Mucosa of rectum (tissue), 2 donors: Measurements from ENCODE around the gene RGMB.

Experiments
- H3K27ac ChIP-seq, 2 donors: one replicate each; pipeline ENCODE4 v1.7.0; 2013; ENCODE audit warnings: inconsistent platforms in 2 of 2, low read depth in 2 of 2, low read length in 2 of 2
- H3K27me3 ChIP-seq, 2 donors: one replicate each; pipeline ENCODE4 v1.7.0; 2013; ENCODE audit warnings: low read length in 2 of 2; ENCODE audit not compliant: control insufficient read depth in 2 of 2, insufficient read depth in 2 of 2
- H3K36me3 ChIP-seq, 2 donors: one replicate each; pipeline ENCODE4 v1.7.0; 2013; ENCODE audit warnings: low read length in 2 of 2; ENCODE audit not compliant: control insufficient read depth in 2 of 2, insufficient read depth in 2 of 2
- H3K4me1 ChIP-seq, 2 donors: one replicate each; pipeline ENCODE4 v1.7.0; 2013; ENCODE audit warnings: low read length in 2 of 2, mild to moderate bottlenecking in 1 of 2; ENCODE audit not compliant: control insufficient read depth in 2 of 2, insufficient read depth in 2 of 2
- H3K4me3 ChIP-seq, 2 donors: one replicate each; pipeline ENCODE4 v1.7.0; 2013; ENCODE audit warnings: low read length in 2 of 2
- H3K9ac ChIP-seq, 2 donors: one replicate each; pipeline ENCODE4 v1.7.0; 2013; ENCODE audit warnings: low read length in 2 of 2, low read depth in 1 of 2, mild to moderate bottlenecking in 1 of 2
- H3K9me3 ChIP-seq, 2 donors: one replicate each; pipeline ENCODE4 v1.7.0; 2013; ENCODE audit warnings: low read length in 2 of 2; ENCODE audit not compliant: control insufficient read depth in 2 of 2
- donor health status: healthy.
- donor health status: Normal muscosa, but diverticular disease.

Gene RGMB

DNA sequence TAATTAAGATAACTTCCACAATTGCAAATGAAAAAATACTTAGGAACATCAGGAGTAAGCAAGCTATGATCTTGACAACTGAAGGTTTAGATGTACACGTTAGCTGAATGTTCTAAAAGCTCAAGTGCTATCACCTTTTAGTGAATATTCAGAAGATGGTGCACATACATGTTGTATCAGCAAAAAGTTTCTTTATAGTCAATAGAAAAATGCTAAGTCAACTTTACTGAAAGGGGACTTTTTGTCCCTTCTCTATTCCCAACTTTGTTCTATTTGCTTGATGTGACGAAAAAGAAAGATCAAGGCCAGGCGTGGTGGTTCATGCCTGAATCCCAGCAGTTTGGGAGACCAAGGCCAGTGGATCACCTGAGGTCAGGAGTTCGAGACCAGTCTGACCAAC, 7.6 kb upstream of the RGMB start:
- H3K36me3 ChIP-seq = no peaks in the 10 kb centered on the region
- no peak overlapping the region for H3K4me3 ChIP-seq
- H3K27ac ChIP-seq = no peak overlapping the region
- peaks cover 6 to 21% of the 10 kb centered on the region in 2 donors for H3K4me1 ChIP-seq
- no peak overlapping the region for H3K9ac ChIP-seq
- peaks cover 0 to 8% of the 10 kb centered on the region in 2 donors for H3K27me3 ChIP-seq
- no peaks in the 10 kb centered on the region for H3K9me3 ChIP-seq

GRCh38 chr5:98767581-98767980, 5.9 kb upstream of the RGMB start:
- H3K36me3 ChIP-seq = no peaks in the 10 kb centered on the region
- H3K4me1 ChIP-seq = peaks cover 13 to 32% of the 10 kb centered on the region in 2 donors
- no peak overlapping the region for H3K27ac ChIP-seq
- H3K9me3 ChIP-seq = no peaks in the 10 kb centered on the region
- H3K27me3 ChIP-seq = peaks cover 0 to 11% of the 10 kb centered on the region in 2 donors
- peak overlapping the region in 1 of 2 donors; percentile 91 for H3K4me3 ChIP-seq
- no peak overlapping the region for H3K9ac ChIP-seq

DNA sequence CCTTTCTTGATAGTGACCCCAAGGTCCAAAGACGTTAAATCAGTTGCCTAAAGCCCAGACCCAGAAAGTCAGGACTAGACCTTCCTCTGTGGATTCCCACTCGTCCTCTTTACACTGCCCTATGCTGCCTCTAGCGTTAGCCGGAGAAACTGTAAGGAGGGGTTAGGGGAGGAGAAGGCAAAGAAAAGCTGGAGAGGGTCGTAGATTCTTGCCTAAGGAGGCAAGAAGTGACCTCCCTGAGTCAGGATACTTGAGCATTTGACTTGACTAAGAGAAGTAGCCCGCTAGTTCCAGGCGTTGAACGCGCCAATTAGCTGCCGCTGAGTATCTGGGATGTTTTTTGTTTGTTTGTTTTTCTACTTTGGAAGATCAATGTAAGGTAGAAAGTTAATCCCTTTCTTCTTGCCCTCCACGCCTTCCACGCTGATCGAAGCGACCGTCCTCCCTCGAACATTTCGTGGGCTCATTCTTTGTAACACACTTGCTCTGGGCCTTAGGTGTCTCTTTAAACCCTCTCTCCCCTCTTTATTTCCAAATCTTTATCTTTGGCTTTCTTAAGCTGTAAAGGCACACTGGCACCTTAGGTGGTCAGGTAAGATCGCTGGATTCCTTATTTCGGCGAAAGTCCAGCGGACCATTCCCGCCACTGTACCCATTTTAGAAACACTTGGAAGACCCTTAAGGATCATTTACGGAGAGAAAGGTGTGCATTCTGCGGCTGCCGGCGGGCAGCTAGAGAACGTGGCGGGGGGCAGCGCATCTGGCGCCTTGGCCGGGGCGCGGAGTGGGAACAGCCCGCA, 5.1 kb upstream of the RGMB start:
- Histone ChIP-seq H3K9me3 (no peaks in the 10 kb centered on the region), H3K9ac (peak overlapping the region; percentile 75 to 81), H3K36me3 (no peaks in the 10 kb centered on the region), H3K27ac (peak overlapping the region; percentile 75 to 81), H3K4me1 (peaks cover 16 to 34% of the 10 kb centered on the region in 2 donors), H3K4me3 (peak overlapping the region; percentile 81 to 91), H3K27me3 (peaks cover 0 to 11% of the 10 kb centered on the region in 2 donors)

DNA sequence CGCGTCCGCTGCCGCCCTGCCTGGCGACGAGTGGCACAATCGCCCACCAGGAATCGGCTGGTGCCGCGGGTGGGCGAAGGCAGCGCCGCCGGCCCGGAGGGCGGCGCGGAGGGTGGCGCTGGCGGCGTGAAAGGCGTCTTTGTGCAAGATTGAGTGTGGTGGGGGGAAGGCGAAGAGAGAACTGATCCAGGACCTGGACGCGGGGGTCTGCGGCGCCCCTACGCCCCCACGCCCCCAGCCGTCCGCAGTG, 4.6 kb upstream of the RGMB start:
- Histone ChIP-seq H3K27ac (peak overlapping the region; percentile 75 to 81), H3K9ac (peak overlapping the region; percentile 75 to 81), H3K9me3 (no peaks in the 10 kb centered on the region), H3K27me3 (peaks cover 0 to 11% of the 10 kb centered on the region in 2 donors), H3K4me1 (peaks cover 16 to 34% of the 10 kb centered on the region in 2 donors), H3K36me3 (no peaks in the 10 kb centered on the region), H3K4me3 (peak overlapping the region; percentile 81 to 91)

DNA sequence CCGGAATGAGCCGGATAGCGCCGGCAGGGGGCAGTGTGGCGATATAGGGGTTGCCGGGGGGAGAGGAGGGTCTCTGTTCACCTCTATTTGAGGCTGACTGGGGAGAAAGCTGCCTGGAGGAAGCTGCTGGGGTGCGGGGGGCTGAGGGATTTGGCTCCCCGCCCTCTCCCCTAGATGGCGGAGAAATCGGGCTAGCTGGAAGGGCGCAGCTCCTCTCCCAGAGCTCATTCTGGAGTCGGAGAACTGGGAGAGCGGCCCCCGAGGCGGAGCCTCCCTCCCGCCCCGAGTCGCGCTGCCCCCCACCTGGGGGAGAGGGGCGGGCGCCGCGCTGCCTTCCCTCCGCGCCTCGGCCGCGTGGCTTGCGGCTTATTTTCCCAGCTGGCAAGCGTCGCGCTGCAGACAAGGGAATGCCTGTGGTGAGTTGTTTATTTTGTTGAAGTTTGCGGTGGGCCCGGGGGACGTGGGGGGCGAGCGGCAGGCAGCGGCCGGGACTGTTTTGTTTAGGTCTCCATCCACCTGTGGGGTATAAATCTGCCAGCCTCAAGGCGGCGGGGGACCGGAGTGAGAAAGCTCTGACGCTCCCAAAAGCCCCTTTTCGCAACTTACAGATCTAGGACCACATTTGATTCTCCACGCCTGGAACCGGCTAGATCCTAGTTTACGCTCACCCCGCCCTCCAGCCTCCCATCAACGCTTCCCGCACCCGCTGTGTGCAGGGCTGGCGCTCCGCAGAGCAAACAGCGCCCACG, 4.1 kb upstream of the RGMB start:
- H3K4me1 ChIP-seq = peaks cover 16 to 34% of the 10 kb centered on the region in 2 donors
- H3K9me3 ChIP-seq = no peaks in the 10 kb centered on the region
- H3K27ac ChIP-seq = peak overlapping the region; percentile 75 to 81
- H3K36me3 ChIP-seq = no peaks in the 10 kb centered on the region
- H3K4me3 ChIP-seq = peak overlapping the region; percentile 81 to 91
- peaks cover 0 to 11% of the 10 kb centered on the region in 2 donors for H3K27me3 ChIP-seq
- peak overlapping the region; percentile 75 to 81 for H3K9ac ChIP-seq

DNA sequence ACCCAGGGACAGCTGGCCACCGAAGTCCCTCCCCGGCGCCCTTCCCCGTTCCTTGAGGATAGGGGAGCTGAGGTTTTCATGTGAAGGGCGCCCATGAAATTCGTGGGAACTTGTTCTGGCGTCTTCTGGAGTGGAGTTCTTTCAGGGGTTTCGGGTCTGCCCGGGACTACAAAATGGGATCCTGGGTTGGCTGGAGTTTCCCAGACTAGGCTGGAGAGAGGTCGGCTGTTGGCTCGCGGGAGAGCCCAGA, 3.6 kb upstream of the RGMB start:
- no peaks in the 10 kb centered on the region for H3K36me3 ChIP-seq
- peak overlapping the region; percentile 75 to 81 for H3K27ac ChIP-seq
- peaks cover 19 to 34% of the 10 kb centered on the region in 2 donors for H3K4me1 ChIP-seq
- no peaks in the 10 kb centered on the region for H3K9me3 ChIP-seq
- H3K4me3 ChIP-seq = peak overlapping the region; percentile 81 to 91
- H3K9ac ChIP-seq = peak overlapping the region; percentile 71 to 81
- peaks cover 0 to 11% of the 10 kb centered on the region in 2 donors for H3K27me3 ChIP-seq

- peak overlapping the region; percentile 71 to 81 for H3K9ac ChIP-seq
- H3K27ac ChIP-seq = peak overlapping the region; percentile 75 to 81
- peaks cover 22 to 34% of the 10 kb centered on the region in 2 donors for H3K4me1 ChIP-seq
- peak overlapping the region; percentile 81 to 91 for H3K4me3 ChIP-seq
- H3K9me3 ChIP-seq = no peaks in the 10 kb centered on the region
- H3K36me3 ChIP-seq = no peaks in the 10 kb centered on the region
- H3K27me3 ChIP-seq = peaks cover 0 to 11% of the 10 kb centered on the region in 2 donors
Observed at GRCh38 chr5:98770209-98770910, 3.1 kb upstream of the RGMB start.

GRCh38 chr5:98770911-98771322, 2.5 kb upstream of the RGMB start:
- no peaks in the 10 kb centered on the region for H3K9me3 ChIP-seq
- peak overlapping the region; percentile 75 to 81 for H3K27ac ChIP-seq
- H3K4me1 ChIP-seq = peaks cover 22 to 34% of the 10 kb centered on the region in 2 donors
- H3K9ac ChIP-seq = peak overlapping the region; percentile 71 to 81
- H3K36me3 ChIP-seq = no peaks in the 10 kb centered on the region
- peak overlapping the region; percentile 81 to 91 for H3K4me3 ChIP-seq
- peaks cover 0 to 11% of the 10 kb centered on the region in 2 donors for H3K27me3 ChIP-seq

DNA sequence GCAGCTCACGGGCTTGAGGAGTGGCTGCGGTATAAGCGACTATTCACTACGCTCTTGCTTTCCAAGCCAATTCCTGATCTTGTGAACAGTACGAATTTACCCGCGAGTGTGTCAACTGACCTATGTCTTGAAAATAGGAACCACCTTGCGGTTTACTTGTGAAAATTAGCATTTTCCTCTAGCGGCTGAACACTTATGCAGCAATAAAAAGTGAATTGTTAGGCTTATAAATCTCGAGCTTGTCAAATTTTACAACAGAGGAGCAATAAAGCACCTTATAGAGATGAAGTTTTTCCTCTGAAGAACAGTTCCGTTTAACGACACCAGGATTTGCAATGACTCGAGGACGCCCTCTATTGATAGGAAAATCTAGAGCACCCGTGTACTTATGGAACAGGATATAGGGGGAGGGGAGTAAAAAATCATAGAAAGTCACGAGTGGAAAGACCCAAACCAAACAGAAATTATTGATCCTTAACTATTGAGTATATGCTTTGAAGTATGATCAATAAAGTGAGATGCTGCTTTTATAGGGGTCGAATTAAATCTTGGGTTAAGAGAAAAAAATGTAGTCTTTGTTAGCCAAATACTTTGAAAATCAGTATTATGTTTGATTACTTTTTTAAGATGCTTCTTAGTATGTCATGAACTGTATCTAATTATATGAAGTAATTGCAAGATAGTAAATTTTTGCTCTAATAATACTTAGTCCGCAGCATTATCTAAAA, 1.9 kb upstream of the RGMB start:
- H3K36me3 ChIP-seq = no peaks in the 10 kb centered on the region
- peaks cover 0 to 11% of the 10 kb centered on the region in 2 donors for H3K27me3 ChIP-seq
- H3K9ac ChIP-seq = peak overlapping the region; percentile 71 to 81
- no peaks in the 10 kb centered on the region for H3K9me3 ChIP-seq
- H3K4me3 ChIP-seq = peak overlapping the region; percentile 85 to 91
- H3K27ac ChIP-seq = peak overlapping the region; percentile 75 to 81
- peaks cover 22 to 34% of the 10 kb centered on the region in 2 donors for H3K4me1 ChIP-seq
